ENCODE results near the gene ZNF182. TPM values are rescaled to one million over a fixed set of nuclear protein-coding genes. Genes with fewer than 3 reads are reported as not detected.
"Not testable (repeated sequence)": the region's sequence is repeated elsewhere in the genome, so short reads cannot be mapped to it uniquely, and the experiment has no call there.

ZNF182 gene
- total RNA-seq (6.0 TPM), polyA plus RNA-seq (13.7 TPM)
- long read RNA-seq, donor 1: 0 reads
- long read RNA-seq, donor 2, partial matches to known transcripts: 0 of 1 reads
- long read RNA-seq, donor 2, other reads (novel, unspliced or antisense): 0 of 1 reads
- long read RNA-seq, donor 3: 0 reads
- long read RNA-seq, donor 4: 0 reads
- long read RNA-seq, donor 5, partial matches to known transcripts: 0 of 2 reads
- long read RNA-seq, donor 5, other reads (novel, unspliced or antisense): 0 of 2 reads
- long read RNA-seq, donor 6, partial matches to known transcripts: 0 of 1 reads
- long read RNA-seq, donor 6, other reads (novel, unspliced or antisense): 0 of 1 reads
- long read RNA-seq, donor 7: 0 reads
- long read RNA-seq, donor 8, partial matches to known transcripts: 0 of 1 reads
- long read RNA-seq, donor 8, other reads (novel, unspliced or antisense): 0 of 1 reads
- long read RNA-seq, donor 9: 0 reads
- long read RNA-seq, donor 10: 0 reads

DNA sequence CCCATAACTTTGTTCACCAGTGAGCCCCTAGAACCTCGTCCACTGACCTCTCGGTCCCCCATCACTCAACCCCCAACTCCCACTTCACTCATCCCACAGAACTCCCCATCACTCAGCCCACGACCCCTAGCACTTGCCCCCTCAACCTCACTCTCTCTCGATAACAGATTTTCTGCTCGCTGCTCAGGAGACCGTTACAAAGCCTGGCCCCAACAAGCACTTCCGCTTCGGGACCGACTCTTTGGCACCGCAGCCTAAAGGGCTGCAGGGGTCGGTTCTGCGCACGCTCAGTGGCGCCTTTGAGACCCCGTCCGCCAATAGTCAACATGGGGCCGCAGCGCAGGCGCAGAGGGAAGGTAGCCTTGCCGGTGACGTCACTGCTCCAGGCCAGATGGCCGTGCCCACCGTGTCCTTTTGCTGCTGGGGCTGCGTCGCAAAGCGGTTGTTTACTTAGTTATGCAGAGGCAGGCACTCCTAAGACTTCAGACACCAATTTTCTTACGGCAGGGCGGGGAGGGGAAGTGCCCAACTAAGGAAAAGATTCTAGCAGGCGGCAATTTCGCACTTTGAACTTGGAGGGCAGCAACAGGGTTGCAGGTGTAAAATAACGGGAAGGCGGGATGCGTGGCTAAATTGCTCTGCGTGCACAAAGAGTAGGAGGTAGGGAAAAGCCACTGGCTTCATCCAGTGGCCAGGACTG, at the start of gene ZNF182:
ZNF182 (minus strand) TSS at position 232 of the 700 bp plus-strand sequence. CDS start 1,380 bp downstream, outside the sequence.
- H3K9me3 ChIP-seq (ENCODE audit: control insufficient read depth in 2 of 2, insufficient read depth in 1 of 2, low read length in 1 of 2): no peaks in the 10 kb centered on the region
- H3K27me3 ChIP-seq (ENCODE audit: control insufficient read depth in 2 of 2, insufficient read depth in 1 of 2, low read length in 1 of 2): no peaks in the 10 kb centered on the region
- no peaks in the 10 kb centered on the region for H3K36me3 ChIP-seq (ENCODE audit: control insufficient read depth in 2 of 2, insufficient read depth in 2 of 2, low read length in 1 of 2)
- peak; percentile 73 to 94 (median 80) for DNase-seq (ENCODE audit: low read depth in 6 of 9, low spot score in 9 of 9)
- peak within 1 kb of the TSS; percentile 90 to 92 for H3K27ac ChIP-seq (ENCODE audit: low read depth in 1 of 2, low read length in 1 of 2)
- under 1% methylated on average over 33 of the region's 34 CpGs for WGBS
- no peaks in the 10 kb centered on the region for H3K4me1 ChIP-seq (ENCODE audit: control insufficient read depth in 2 of 2, insufficient read depth in 2 of 2, low read length in 2 of 2)
- peak within 1 kb of the TSS; percentile 66 to 71 for H3K4me3 ChIP-seq (ENCODE audit: low read length in 2 of 2)

GRCh38 chrX:48046846-48047245, 43.1 kb upstream of the ZNF182 start:
- 96% methylated on average over 5 of the region's 5 CpGs for WGBS
- no peaks in the 10 kb centered on the region for H3K9me3 ChIP-seq (ENCODE audit: control insufficient read depth in 2 of 2, insufficient read depth in 1 of 2, low read length in 1 of 2)
- no peaks in the 10 kb centered on the region for H3K27me3 ChIP-seq (ENCODE audit: control insufficient read depth in 2 of 2, insufficient read depth in 1 of 2, low read length in 1 of 2)
- H3K4me3 ChIP-seq (ENCODE audit: low read length in 2 of 2): no peak overlapping the region
- H3K4me1 ChIP-seq (ENCODE audit: control insufficient read depth in 2 of 2, insufficient read depth in 2 of 2, low read length in 2 of 2): no peaks in the 10 kb centered on the region
- no peaks in the 10 kb centered on the region for H3K36me3 ChIP-seq (ENCODE audit: control insufficient read depth in 2 of 2, insufficient read depth in 2 of 2, low read length in 1 of 2)
- no peak overlapping the region for H3K27ac ChIP-seq (ENCODE audit: low read depth in 1 of 2, low read length in 1 of 2)
- DNase-seq (ENCODE audit: low read depth in 6 of 9, low spot score in 9 of 9): no peak

- Histone ChIP-seq H3K4me3 (ENCODE audit: low read length in 2 of 2) (no peak overlapping the region), H3K36me3 (ENCODE audit: control insufficient read depth in 2 of 2, insufficient read depth in 2 of 2, low read length in 1 of 2) (no peaks in the 10 kb centered on the region), H3K9me3 (ENCODE audit: control insufficient read depth in 2 of 2, insufficient read depth in 1 of 2, low read length in 1 of 2) (no peaks in the 10 kb centered on the region), H3K27me3 (ENCODE audit: control insufficient read depth in 2 of 2, insufficient read depth in 1 of 2, low read length in 1 of 2) (no peaks in the 10 kb centered on the region), H3K4me1 (ENCODE audit: control insufficient read depth in 2 of 2, insufficient read depth in 2 of 2, low read length in 2 of 2) (no peaks in the 10 kb centered on the region), H3K27ac (ENCODE audit: low read depth in 1 of 2, low read length in 1 of 2) (no peak overlapping the region)
- no peak for DNase-seq (ENCODE audit: low read depth in 6 of 9, low spot score in 9 of 9)
- WGBS: 93% methylated on average over 8 of the region's 8 CpGs
Measured at GRCh38 chrX:48045410-48046311, 41.9 kb upstream of the ZNF182 start.

- Histone ChIP-seq H3K36me3 (ENCODE audit: control insufficient read depth in 2 of 2, insufficient read depth in 2 of 2, low read length in 1 of 2) (no peaks in the 10 kb centered on the region), H3K4me1 (ENCODE audit: control insufficient read depth in 2 of 2, insufficient read depth in 2 of 2, low read length in 2 of 2) (no peaks in the 10 kb centered on the region), H3K27me3 (ENCODE audit: control insufficient read depth in 2 of 2, insufficient read depth in 1 of 2, low read length in 1 of 2) (no peaks in the 10 kb centered on the region), H3K9me3 (ENCODE audit: control insufficient read depth in 2 of 2, insufficient read depth in 1 of 2, low read length in 1 of 2) (no peaks in the 10 kb centered on the region), H3K27ac (ENCODE audit: low read depth in 1 of 2, low read length in 1 of 2) (no peak overlapping the region), H3K4me3 (ENCODE audit: low read length in 2 of 2) (no peak overlapping the region)
- WGBS: 98% methylated on average over 4 of the region's 4 CpGs
- no peak for DNase-seq (ENCODE audit: low read depth in 6 of 9, low spot score in 9 of 9)
Measured at GRCh38 chrX:48043056-48043455, 39.3 kb upstream of the ZNF182 start.

DNA sequence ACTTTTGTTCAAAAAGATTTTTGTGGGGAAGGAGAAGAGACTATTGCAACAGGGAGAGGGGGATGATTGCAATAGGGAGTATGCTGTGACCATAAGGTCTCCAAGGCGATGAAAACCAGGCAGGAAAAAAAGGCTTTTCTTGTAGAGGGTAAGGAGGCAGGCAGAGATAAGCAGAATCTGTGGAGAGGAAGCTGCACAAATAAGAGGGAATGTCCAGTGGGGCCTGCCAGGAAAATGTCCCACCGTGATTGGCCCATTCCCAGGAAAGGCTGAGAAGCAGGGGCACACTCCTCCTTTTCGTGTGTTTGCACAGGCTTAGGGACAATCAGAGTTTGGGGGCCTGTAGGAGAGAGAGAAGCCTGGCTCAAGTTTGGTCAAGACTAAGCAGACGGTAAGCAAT, 32.1 kb upstream of the ZNF182 start:
- Histone ChIP-seq H3K4me3 (ENCODE audit: low read length in 2 of 2) (no peak overlapping the region), H3K27me3 (ENCODE audit: control insufficient read depth in 2 of 2, insufficient read depth in 1 of 2, low read length in 1 of 2) (no peaks in the 10 kb centered on the region), H3K36me3 (ENCODE audit: control insufficient read depth in 2 of 2, insufficient read depth in 2 of 2, low read length in 1 of 2) (no peaks in the 10 kb centered on the region), H3K27ac (ENCODE audit: low read depth in 1 of 2, low read length in 1 of 2) (no peak overlapping the region), H3K4me1 (ENCODE audit: control insufficient read depth in 2 of 2, insufficient read depth in 2 of 2, low read length in 2 of 2) (no peaks in the 10 kb centered on the region), H3K9me3 (ENCODE audit: control insufficient read depth in 2 of 2, insufficient read depth in 1 of 2, low read length in 1 of 2) (no peaks in the 10 kb centered on the region)
- DNase-seq (ENCODE audit: low read depth in 6 of 9, low spot score in 9 of 9): no peak
- WGBS: 93% methylated on average over 4 of the region's 4 CpGs

GRCh38 chrX:48030641-48031173, 26.9 kb upstream of the ZNF182 start:
- WGBS: 97% methylated on average over 10 of the region's 10 CpGs
- H3K9me3 ChIP-seq (ENCODE audit: control insufficient read depth in 2 of 2, insufficient read depth in 1 of 2, low read length in 1 of 2); H3K27ac ChIP-seq (ENCODE audit: low read depth in 1 of 2, low read length in 1 of 2); H3K27me3 ChIP-seq (ENCODE audit: control insufficient read depth in 2 of 2, insufficient read depth in 1 of 2, low read length in 1 of 2); H3K4me3 ChIP-seq (ENCODE audit: low read length in 2 of 2); H3K36me3 ChIP-seq (ENCODE audit: control insufficient read depth in 2 of 2, insufficient read depth in 2 of 2, low read length in 1 of 2); DNase-seq (ENCODE audit: low read depth in 6 of 9, low spot score in 9 of 9); H3K4me1 ChIP-seq (ENCODE audit: control insufficient read depth in 2 of 2, insufficient read depth in 2 of 2, low read length in 2 of 2): not testable (repeated sequence)

- no peak overlapping the region for H3K4me3 ChIP-seq (ENCODE audit: low read length in 2 of 2)
- no peak for DNase-seq (ENCODE audit: low read depth in 6 of 9, low spot score in 9 of 9)
- 98% methylated on average over 10 of the region's 10 CpGs for WGBS
- H3K4me1 ChIP-seq (ENCODE audit: control insufficient read depth in 2 of 2, insufficient read depth in 2 of 2, low read length in 2 of 2): no peaks in the 10 kb centered on the region
- no peaks in the 10 kb centered on the region for H3K27me3 ChIP-seq (ENCODE audit: control insufficient read depth in 2 of 2, insufficient read depth in 1 of 2, low read length in 1 of 2)
- H3K9me3 ChIP-seq (ENCODE audit: control insufficient read depth in 2 of 2, insufficient read depth in 1 of 2, low read length in 1 of 2): no peaks in the 10 kb centered on the region
- H3K27ac ChIP-seq (ENCODE audit: low read depth in 1 of 2, low read length in 1 of 2): no peak overlapping the region
- no peaks in the 10 kb centered on the region for H3K36me3 ChIP-seq (ENCODE audit: control insufficient read depth in 2 of 2, insufficient read depth in 2 of 2, low read length in 1 of 2)
Measured at GRCh38 chrX:48030237-48030636, 26.4 kb upstream of the ZNF182 start.

GRCh38 chrX:48028091-48028490, 24.3 kb upstream of the ZNF182 start:
- Histone ChIP-seq H3K9me3 (ENCODE audit: control insufficient read depth in 2 of 2, insufficient read depth in 1 of 2, low read length in 1 of 2) (no peaks in the 10 kb centered on the region), H3K27ac (ENCODE audit: low read depth in 1 of 2, low read length in 1 of 2) (no peak overlapping the region), H3K27me3 (ENCODE audit: control insufficient read depth in 2 of 2, insufficient read depth in 1 of 2, low read length in 1 of 2) (no peaks in the 10 kb centered on the region), H3K4me3 (ENCODE audit: low read length in 2 of 2) (no peak overlapping the region), H3K36me3 (ENCODE audit: control insufficient read depth in 2 of 2, insufficient read depth in 2 of 2, low read length in 1 of 2) (no peaks in the 10 kb centered on the region), H3K4me1 (ENCODE audit: control insufficient read depth in 2 of 2, insufficient read depth in 2 of 2, low read length in 2 of 2) (no peaks in the 10 kb centered on the region)
- DNase-seq (ENCODE audit: low read depth in 6 of 9, low spot score in 9 of 9): no peak
- WGBS: 99% methylated on average over 8 of the region's 8 CpGs

Data from thymus (tissue), 14 donors.